H9 (cell line): ENCODE measurements around the gene TMC6. TPM values are rescaled to one million over a fixed set of nuclear protein-coding genes. Genes with fewer than 3 reads are reported as not detected.

Experiments
- DNase-seq: peaks from one replicate; pipeline ENCODE4 v3.0.0-alpha.2; 2017
- H2AFZ ChIP-seq: one replicate; pipeline ENCODE4 v1.6.1; 2013; ENCODE audit warnings: mild to moderate bottlenecking, low read length, control low read depth, moderate library complexity
- H2AK5ac ChIP-seq: 2 replicates; pipeline ENCODE4 v1.6.1; 2013; ENCODE audit warnings: low read length, control low read depth, mixed read lengths; ENCODE audit not compliant: insufficient read length
- H2BK120ac ChIP-seq: one replicate; pipeline ENCODE4 v1.6.1; 2013; ENCODE audit warnings: low read depth, mild to moderate bottlenecking, low read length, control low read depth, inconsistent platforms; ENCODE audit not compliant: poor library complexity, severe bottlenecking
- H2BK12ac ChIP-seq: 2 replicates; pipeline ENCODE4 v1.6.1; 2013; ENCODE audit warnings: low read length, control low read depth, mixed read lengths, low read depth; ENCODE audit not compliant: insufficient read length
- H2BK15ac ChIP-seq: 2 replicates; pipeline ENCODE4 v1.6.1; 2013; ENCODE audit warnings: low read depth, low read length, control low read depth
- H2BK20ac ChIP-seq: one replicate; pipeline ENCODE4 v1.6.1; 2013; ENCODE audit warnings: low read depth, mild to moderate bottlenecking, low read length, control low read depth, inconsistent platforms; ENCODE audit not compliant: poor library complexity, severe bottlenecking
- H2BK5ac ChIP-seq: 2 replicates; pipeline ENCODE4 v1.6.1; 2013; ENCODE audit warnings: low read length, control low read depth, mixed read lengths; ENCODE audit not compliant: insufficient read length
- H3K14ac ChIP-seq: 2 replicates; pipeline ENCODE4 v1.6.1; 2013; ENCODE audit warnings: low read length, control low read depth; ENCODE audit not compliant: insufficient read depth
- H3K18ac ChIP-seq: 2 replicates; pipeline ENCODE4 v1.6.1; 2013; ENCODE audit warnings: low read depth, mild to moderate bottlenecking, mixed read lengths, low read length, control low read depth; ENCODE audit not compliant: insufficient read length
- H3K23ac ChIP-seq: 2 replicates; pipeline ENCODE4 v1.6.1; 2013; ENCODE audit warnings: low read length, control low read depth, mixed read lengths, low read depth; ENCODE audit not compliant: insufficient read length
- H3K23me2 ChIP-seq: 2 replicates; pipeline ENCODE4 v1.6.1; 2013; ENCODE audit warnings: low read depth, mild to moderate bottlenecking, mixed read lengths, low read length, control low read depth; ENCODE audit not compliant: insufficient read length, poor library complexity, severe bottlenecking
- H3K27ac ChIP-seq: 2 replicates; pipeline ENCODE4 v1.5.1; 2013; ENCODE audit warnings: low read length, control low read depth, mixed read lengths, low read depth; ENCODE audit not compliant: insufficient read length
- H3K27me3 ChIP-seq: 2 replicates; pipeline ENCODE4 v1.6.1; 2013; ENCODE audit warnings: low read length, control low read depth, inconsistent platforms; ENCODE audit not compliant: insufficient read depth
- H3K4ac ChIP-seq: 2 replicates; pipeline ENCODE4 v1.6.1; 2013; ENCODE audit warnings: low read depth, mild to moderate bottlenecking, control low read depth, inconsistent platforms, low read length, moderate library complexity
- H3K4me1 ChIP-seq: 2 replicates; pipeline ENCODE4 v1.6.1; 2013; ENCODE audit warnings: low read length, control low read depth, inconsistent platforms; ENCODE audit not compliant: insufficient read depth
- H3K4me2 ChIP-seq: 2 replicates; pipeline ENCODE4 v1.6.1; 2013; ENCODE audit warnings: low read length, control low read depth, mixed read lengths; ENCODE audit not compliant: insufficient read length, insufficient read depth
- H3K56ac ChIP-seq: 2 replicates; pipeline ENCODE4 v1.6.1; 2013; ENCODE audit warnings: low read depth, mild to moderate bottlenecking, mixed read lengths, low read length, control low read depth; ENCODE audit not compliant: insufficient read length
- H3K79me1 ChIP-seq: 2 replicates; pipeline ENCODE4 v1.6.1; 2013; ENCODE audit warnings: low read depth, mild to moderate bottlenecking, moderate library complexity, low read length, control low read depth, inconsistent platforms; ENCODE audit not compliant: insufficient read depth, poor library complexity, severe bottlenecking
- H3K79me2 ChIP-seq: 2 replicates; pipeline ENCODE4 v1.6.1; 2013; ENCODE audit warnings: low read length, control low read depth, inconsistent platforms; ENCODE audit not compliant: insufficient read depth
- H3K9ac ChIP-seq: 2 replicates; pipeline ENCODE4 v1.6.1; 2013; ENCODE audit warnings: low read length, control low read depth, mixed read lengths; ENCODE audit not compliant: insufficient read length; ENCODE audit errors: extremely low read depth
- H3K9me3 ChIP-seq: one replicate; pipeline ENCODE4 v1.6.1; 2013; ENCODE audit warnings: low read depth, low read length, inconsistent platforms; ENCODE audit not compliant: control insufficient read depth
- H3T11ph ChIP-seq: one replicate; pipeline ENCODE4 v1.6.1; 2013; ENCODE audit warnings: mild to moderate bottlenecking, low read length, control low read depth, inconsistent platforms
- H4K20me1 ChIP-seq: one replicate; pipeline ENCODE4 v1.6.1; 2013; ENCODE audit not compliant: control insufficient read depth, insufficient read length, insufficient read depth
- H4K5ac ChIP-seq: 2 replicates; pipeline ENCODE4 v1.6.1; 2013; ENCODE audit warnings: low read depth, mild to moderate bottlenecking, mixed read lengths, low read length, control low read depth; ENCODE audit not compliant: insufficient read length
- H4K8ac ChIP-seq: replicated peaks from 2 replicates; pipeline ENCODE4 v1.6.1; 2013; ENCODE audit warnings: low read length, control low read depth, mixed read lengths, low read depth; ENCODE audit not compliant: insufficient read length
- H4K91ac ChIP-seq: 2 replicates; pipeline ENCODE4 v1.6.1; 2013; ENCODE audit warnings: low read depth, mild to moderate bottlenecking, moderate library complexity, mixed read lengths, low read length, control low read depth; ENCODE audit not compliant: insufficient read length
- H3K27ac Mint-ChIP-seq, 3 experiments: 2 replicates in 2 of 3; 3 replicates in 1 of 3; pipeline ENCODE4 v1.8.0; 2020 to 2021; ENCODE audit warnings: mixed read lengths in 3 of 3, mild to moderate bottlenecking in 1 of 3, moderate library complexity in 1 of 3
- H3K27me3 Mint-ChIP-seq: 2 replicates; pipeline ENCODE4 v1.8.0; 2021; ENCODE audit warnings: low read depth, mild to moderate bottlenecking, moderate library complexity, mixed read lengths
- H3K36me3 Mint-ChIP-seq, 3 experiments: 2 replicates in 2 of 3; 3 replicates in 1 of 3; pipeline ENCODE4 v1.8.0; 2020 to 2021; ENCODE audit warnings: low read depth in 3 of 3, mixed read lengths in 3 of 3; ENCODE audit not compliant: insufficient read depth in 1 of 3
- H3K4me1 Mint-ChIP-seq, 2 experiments: 2 replicates each; pipeline ENCODE4 v1.8.0; 2020; ENCODE audit warnings: mixed read lengths in 2 of 2
- H3K4me3 Mint-ChIP-seq, 2 experiments: 2 replicates in 1 of 2; 3 replicates in 1 of 2; pipeline ENCODE4 v1.8.0; 2020 to 2021; ENCODE audit warnings: mild to moderate bottlenecking in 2 of 2, mixed read lengths in 2 of 2, moderate library complexity in 1 of 2
- H3K9me3 Mint-ChIP-seq, 2 experiments: 2 replicates in 1 of 2; 3 replicates in 1 of 2; pipeline ENCODE4 v1.8.0; 2020; ENCODE audit warnings: mild to moderate bottlenecking in 2 of 2, mixed read lengths in 2 of 2, moderate library complexity in 1 of 2
- CTCF ChIP-seq: fragments of 200-600 bp; sonication (generic); conservative IDR thresholded peaks from 3 replicates; pipeline ENCODE4 v1.8.0; 2021; ENCODE audit warnings: antibody characterized with exemption, mild to moderate bottlenecking
- whole genome bisulfite sequencing: extraction: QIAGEN DNeasy Blood & Tissue Kit; methylation state at CpG from one replicate; pipeline ENCODE4 v1.1.7; 2013; ENCODE audit warnings: missing lambda C conversion rate, low lambda C conversion rate, mixed read lengths; ENCODE audit not compliant: insufficient read length; ENCODE audit errors: extremely low coverage; 5-methylcytosine and 5-hydroxymethylcytosine counted together
- total RNA-seq: library from RNA; stranded (reverse); gene quantifications from 2 replicates; pipeline ENCODE4 v1.2.1, GENCODE V29; 2021

The TMC6 gene
- total RNA-seq, 1 experiment from 2014 or later = 86.8 TPM

DNA sequence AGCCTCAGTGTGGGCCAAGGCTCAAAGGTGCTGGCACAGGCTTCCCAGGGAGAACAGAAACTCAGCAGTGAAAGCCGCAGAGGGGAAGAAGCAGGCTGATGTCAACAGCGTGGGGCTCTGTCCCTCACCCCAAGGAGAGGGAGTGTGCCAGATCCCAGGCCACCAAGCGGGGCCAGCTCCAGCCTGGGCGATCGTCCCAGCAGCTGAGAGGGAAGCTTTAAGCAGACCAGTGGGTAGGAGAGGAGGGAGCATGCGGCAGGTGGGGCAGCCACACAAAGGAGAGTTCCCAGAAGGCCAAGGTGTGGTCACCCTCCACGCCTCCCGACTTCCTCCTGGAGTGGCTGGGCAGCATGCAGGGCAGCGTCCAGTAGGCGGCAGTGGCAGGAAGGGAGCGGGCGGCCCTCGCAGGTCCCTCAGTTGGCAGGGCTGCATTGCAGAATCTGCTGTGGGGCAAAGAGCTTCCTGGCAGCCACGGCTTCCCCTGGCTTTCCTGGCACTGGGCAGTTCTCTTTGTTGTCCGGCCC is 45.9 kb upstream of the TMC6 start:
- Histone ChIP-seq H3K4ac (no peak overlapping the region), H3K79me1 (no peaks in the 10 kb centered on the region), H3K14ac (no peak overlapping the region), H2BK20ac (no peak overlapping the region), H2BK15ac (no peak overlapping the region), H3K9ac (no peak overlapping the region), H2BK5ac (no peak overlapping the region), H3K79me2 (no peaks in the 10 kb centered on the region), H3K4me1 (no peaks in the 10 kb centered on the region; the same call in 1 of the 2 replicates), H2AK5ac (no peak overlapping the region), H2BK12ac (no peak overlapping the region), H3K56ac (no peak overlapping the region), H3K23me2 (no peaks in the 10 kb centered on the region), H4K8ac (no peak overlapping the region), H3K23ac (no peak overlapping the region), H4K20me1 (peaks cover 4% of the 10 kb centered on the region), H4K5ac (no peak overlapping the region), H2BK120ac (no peak overlapping the region), H3T11ph (no peak overlapping the region), H3K27ac (no peak overlapping the region), H3K9me3 (no peaks in the 10 kb centered on the region), H3K27me3 (no peaks in the 10 kb centered on the region), H2AFZ (no peak overlapping the region), H4K91ac (no peak overlapping the region), H3K4me2 (no peak overlapping the region), H3K18ac (no peak overlapping the region)
- Mint-ChIP-seq H3K4me1 (peaks cover 33 to 52% of the 10 kb centered on the region in 2 experiments), H3K27ac (peak overlapping the region in 2 of 3 experiments; percentile 59 to 80; a peak in 3 of 7 replicates), H3K9me3 (no peaks in the 10 kb centered on the region; a peak in 1 of 5 replicates), H3K4me3 (no peak overlapping the region), H3K27me3 (no peaks in the 10 kb centered on the region; the same call in 1 of the 2 replicates), H3K36me3 (peaks cover 31 to 65% (median 52%) of the 10 kb centered on the region in 3 experiments)
- no CpG with 5 or more reads among the region's 15 CpGs for WGBS
- no peak for TF ChIP-seq CTCF
- no peak for DNase-seq
